Subcutaneous abdominal adipose tissue (tissue), 5 donors: Measurements from ENCODE around the gene ABLIM2.

Experiments
- H3K27ac ChIP-seq: one replicate; pipeline ENCODE4 v1.7.0; 2013; ENCODE audit warnings: low read depth, mild to moderate bottlenecking, inconsistent platforms, low read length, moderate library complexity
- H3K27me3 ChIP-seq, 5 donors: one replicate each; pipeline ENCODE4 v1.7.0; 2013; ENCODE audit warnings: low read length in 5 of 5, inconsistent platforms in 1 of 5; ENCODE audit not compliant: control insufficient read depth in 5 of 5, insufficient read depth in 4 of 5
- H3K36me3 ChIP-seq, 5 donors: one replicate each; pipeline ENCODE4 v1.7.0; 2013; ENCODE audit warnings: low read length in 5 of 5; ENCODE audit not compliant: control insufficient read depth in 5 of 5, insufficient read depth in 5 of 5
- H3K4me1 ChIP-seq, 5 donors: one replicate each; pipeline ENCODE4 v1.7.0; 2013; ENCODE audit warnings: low read length in 5 of 5, mild to moderate bottlenecking in 3 of 5, moderate library complexity in 1 of 5; ENCODE audit not compliant: control insufficient read depth in 5 of 5, insufficient read depth in 5 of 5
- H3K4me3 ChIP-seq, 5 donors: one replicate each; pipeline ENCODE4 v1.7.0; 2013; ENCODE audit warnings: low read length in 5 of 5, low read depth in 1 of 5
- H3K9ac ChIP-seq, 5 donors: one replicate each; pipeline ENCODE4 v1.7.0; 2013; ENCODE audit warnings: low read length in 5 of 5, mild to moderate bottlenecking in 4 of 5, moderate library complexity in 3 of 5
- H3K9me3 ChIP-seq, 5 donors: one replicate each; pipeline ENCODE4 v1.7.0; 2013; ENCODE audit warnings: low read length in 5 of 5; ENCODE audit not compliant: control insufficient read depth in 5 of 5
- donor health status: healthy.
- donor health status: healthy.
- donor health status: healthy.
- donor health status: healthy.
- donor health status: healthy.

The ABLIM2 gene

GRCh38 chr4:8126523-8126922 is 32.1 kb downstream of the ABLIM2 start:
- Histone ChIP-seq H3K4me3 (no peak overlapping the region), H3K4me1 (peaks cover 0 to 4% (median 0%) of the 10 kb centered on the region in 5 donors), H3K9ac (no peak overlapping the region)

DNA sequence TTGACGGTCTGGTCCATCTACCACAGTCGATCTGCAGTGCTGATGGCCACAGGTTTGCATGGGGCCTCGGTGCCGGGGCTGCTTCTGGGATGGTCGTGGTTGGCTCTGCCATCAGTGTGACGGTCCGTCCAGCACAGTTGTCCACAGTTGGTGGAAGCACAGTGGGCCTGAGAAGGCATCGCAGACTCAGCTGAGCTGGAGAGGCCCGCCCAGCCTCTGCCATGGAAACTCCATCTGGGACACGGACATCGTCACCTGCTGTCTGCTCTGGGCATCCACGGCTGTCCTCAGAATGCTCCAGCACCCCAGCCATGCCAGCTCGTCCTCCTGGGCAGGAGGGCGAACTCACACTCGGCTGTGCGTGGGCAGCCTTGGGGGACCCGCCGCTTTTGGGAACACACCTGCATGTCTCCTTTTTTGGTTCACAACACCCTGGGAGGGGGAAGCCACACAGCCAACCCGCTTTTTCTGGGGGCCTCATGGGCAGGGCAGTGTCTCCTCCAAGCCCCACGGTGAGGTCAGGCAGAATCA is 33.0 kb downstream of the ABLIM2 start:
- H3K4me3 ChIP-seq: no peak overlapping the region
- H3K4me1 ChIP-seq: peaks cover 0 to 4% (median 0%) of the 10 kb centered on the region in 5 donors
- peaks cover 0 to 11% (median 5%) of the 10 kb centered on the region in 5 donors for H3K27me3 ChIP-seq
- no peak overlapping the region for H3K9ac ChIP-seq
- H3K27ac ChIP-seq: no peak overlapping the region
- peaks cover 0 to 3% (median 0%) of the 10 kb centered on the region in 5 donors for H3K36me3 ChIP-seq
- no peaks in the 10 kb centered on the region for H3K9me3 ChIP-seq

More at GRCh38 chr4:8126523-8126922, 32.1 kb downstream of the ABLIM2 start:
- H3K9me3 ChIP-seq: no peaks in the 10 kb centered on the region
- peaks cover 0 to 3% (median 0%) of the 10 kb centered on the region in 5 donors for H3K36me3 ChIP-seq
- H3K27ac ChIP-seq: no peak overlapping the region
- peaks cover 0 to 11% (median 5%) of the 10 kb centered on the region in 5 donors for H3K27me3 ChIP-seq

DNA sequence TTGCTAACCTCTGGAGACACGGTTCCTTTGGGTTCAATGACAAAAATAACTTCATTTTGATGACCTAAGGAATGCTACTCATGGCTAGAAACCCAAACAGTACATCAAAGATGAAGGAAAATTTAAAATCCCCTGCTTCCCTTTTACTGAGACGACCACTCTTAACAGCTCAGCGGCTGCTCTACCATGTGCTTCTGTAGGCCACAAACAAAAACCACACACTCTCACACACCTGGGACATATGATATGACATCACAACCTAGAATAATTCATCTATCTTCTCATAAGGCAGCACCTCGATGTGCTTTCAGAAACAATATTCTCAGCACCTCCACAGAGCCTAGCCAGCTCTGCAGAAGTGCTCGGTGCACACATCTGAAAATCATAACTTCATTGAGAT is 34.7 kb downstream of the ABLIM2 start:
- Histone ChIP-seq H3K4me1 (peaks cover 0 to 4% (median 0%) of the 10 kb centered on the region in 5 donors), H3K9me3 (no peaks in the 10 kb centered on the region), H3K27me3 (peaks cover 0 to 11% (median 3%) of the 10 kb centered on the region in 5 donors), H3K4me3 (no peak overlapping the region), H3K36me3 (peaks cover 0 to 3% (median 0%) of the 10 kb centered on the region in 5 donors), H3K9ac (no peak overlapping the region), H3K27ac (no peak overlapping the region)

GRCh38 chr4:8123389-8123788 is 35.2 kb downstream of the ABLIM2 start:
- Histone ChIP-seq H3K9ac (no peak overlapping the region), H3K4me3 (no peak overlapping the region), H3K36me3 (peaks cover 0 to 3% (median 0%) of the 10 kb centered on the region in 5 donors), H3K27ac (no peak overlapping the region), H3K4me1 (peaks cover 0 to 4% (median 0%) of the 10 kb centered on the region in 5 donors), H3K9me3 (no peaks in the 10 kb centered on the region), H3K27me3 (peaks cover 0 to 9% (median 3%) of the 10 kb centered on the region in 5 donors)

DNA sequence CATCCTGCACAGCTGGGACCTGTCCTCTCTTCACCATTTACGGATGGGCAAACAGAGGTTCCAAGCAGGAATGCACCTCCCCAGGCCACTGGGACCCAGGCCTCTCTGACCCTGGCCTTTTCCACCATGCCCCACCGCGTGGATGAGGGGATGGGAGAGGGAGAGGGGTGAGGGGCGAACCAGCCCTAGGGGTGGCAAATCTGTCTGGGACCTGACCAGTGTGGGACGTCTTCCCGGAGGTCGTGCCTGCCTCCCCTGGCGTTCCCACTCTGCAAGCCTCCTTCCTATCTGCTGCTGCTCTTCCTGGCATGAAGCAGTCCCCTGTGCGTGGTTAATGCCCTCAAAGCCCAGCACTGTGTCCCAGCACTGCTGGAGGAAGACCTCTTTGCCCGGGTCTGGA is 35.9 kb downstream of the ABLIM2 start:
- H3K27me3 ChIP-seq: peaks cover 0 to 7% (median 3%) of the 10 kb centered on the region in 5 donors
- no peak overlapping the region for H3K27ac ChIP-seq
- H3K9me3 ChIP-seq: no peaks in the 10 kb centered on the region
- peaks cover 0 to 3% (median 0%) of the 10 kb centered on the region in 5 donors for H3K36me3 ChIP-seq
- no peak overlapping the region for H3K4me3 ChIP-seq
- peaks cover 0 to 6% (median 0%) of the 10 kb centered on the region in 5 donors for H3K4me1 ChIP-seq
- H3K9ac ChIP-seq: no peak overlapping the region

DNA sequence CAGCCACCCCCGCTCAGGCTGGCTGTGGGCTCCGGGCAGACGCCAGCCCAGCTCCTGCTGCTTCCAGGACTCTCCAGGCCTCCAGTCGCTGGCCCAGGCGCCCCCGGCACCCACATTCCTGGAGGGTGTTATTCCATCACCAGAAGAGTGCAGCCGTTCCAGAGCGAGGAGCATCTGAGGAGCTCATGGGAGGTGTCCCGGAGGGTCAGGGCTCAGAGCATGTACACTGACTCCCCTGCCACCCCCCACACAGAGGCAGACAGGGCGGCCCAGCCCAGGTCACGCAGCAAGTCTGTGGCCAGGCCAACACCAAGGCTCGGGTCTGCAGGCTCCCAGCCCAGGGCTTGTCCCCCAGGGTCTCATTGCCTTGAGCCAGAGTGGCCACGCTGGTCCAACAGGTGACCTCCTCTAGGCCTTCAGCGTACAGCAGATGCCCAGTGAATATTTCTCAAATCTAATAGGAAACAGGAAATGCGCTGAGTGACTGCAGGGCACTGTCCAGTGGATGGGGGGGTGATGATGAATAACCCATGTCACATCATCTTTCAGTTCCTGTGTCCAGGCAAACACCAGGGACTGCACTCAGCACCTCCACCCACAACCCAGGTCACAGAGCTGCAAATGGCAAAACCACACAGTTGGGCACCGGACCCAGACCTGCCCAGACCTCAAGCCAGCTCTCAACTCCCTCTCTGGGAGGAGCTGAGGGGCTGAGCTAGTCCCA is 37.2 kb downstream of the ABLIM2 start:
- Histone ChIP-seq H3K9ac (no peak overlapping the region), H3K9me3 (no peaks in the 10 kb centered on the region), H3K4me3 (no peak overlapping the region), H3K36me3 (peaks cover 0 to 3% (median 0%) of the 10 kb centered on the region in 5 donors), H3K27me3 (peaks cover 0 to 7% (median 0%) of the 10 kb centered on the region in 5 donors), H3K27ac (no peak overlapping the region), H3K4me1 (peaks cover 0 to 13% (median 0%) of the 10 kb centered on the region in 5 donors)

GRCh38 chr4:8120501-8120900 is 38.1 kb downstream of the ABLIM2 start:
- H3K9ac ChIP-seq: no peak overlapping the region

GRCh38 chr4:8119877-8120276 is 38.7 kb downstream of the ABLIM2 start:
- Histone ChIP-seq H3K4me1 (peaks cover 0 to 14% (median 0%) of the 10 kb centered on the region in 5 donors), H3K9me3 (no peaks in the 10 kb centered on the region), H3K27me3 (peaks cover 0 to 7% (median 0%) of the 10 kb centered on the region in 5 donors), H3K9ac (no peak overlapping the region), H3K4me3 (no peak overlapping the region), H3K36me3 (no peaks in the 10 kb centered on the region), H3K27ac (no peak overlapping the region)

More at GRCh38 chr4:8120501-8120900, 38.1 kb downstream of the ABLIM2 start:
- peaks cover 0 to 3% (median 0%) of the 10 kb centered on the region in 5 donors for H3K36me3 ChIP-seq
- H3K9me3 ChIP-seq: no peaks in the 10 kb centered on the region
- peaks cover 0 to 13% (median 0%) of the 10 kb centered on the region in 5 donors for H3K4me1 ChIP-seq
- H3K27ac ChIP-seq: no peak overlapping the region
- H3K4me3 ChIP-seq: no peak overlapping the region
- peaks cover 0 to 7% (median 0%) of the 10 kb centered on the region in 5 donors for H3K27me3 ChIP-seq

DNA sequence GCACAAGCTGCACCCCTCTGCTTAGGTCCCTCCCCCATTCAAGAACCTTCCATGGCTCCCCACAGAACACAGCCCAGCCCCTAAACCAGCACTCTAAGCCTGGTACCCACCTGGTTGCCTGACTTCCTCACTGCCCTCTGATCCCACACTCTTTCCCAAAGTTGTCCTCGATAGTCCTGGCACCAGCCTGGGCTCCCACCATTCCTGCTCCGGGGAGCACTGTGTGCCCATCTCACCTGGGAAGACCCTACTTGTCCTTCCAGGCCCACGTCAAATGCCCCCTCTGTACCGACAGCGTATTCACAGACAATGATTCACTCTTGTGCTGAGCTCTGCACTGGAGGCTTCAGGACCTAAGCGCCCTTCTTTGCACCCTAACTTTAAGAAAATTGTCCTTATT is 40.1 kb downstream of the ABLIM2 start:
- no peaks in the 10 kb centered on the region for H3K9me3 ChIP-seq
- no peak overlapping the region for H3K27ac ChIP-seq
- H3K4me1 ChIP-seq: peaks cover 0 to 27% (median 2%) of the 10 kb centered on the region in 5 donors
- no peaks in the 10 kb centered on the region for H3K36me3 ChIP-seq
- H3K27me3 ChIP-seq: peaks cover 0 to 4% (median 0%) of the 10 kb centered on the region in 5 donors
- H3K4me3 ChIP-seq: no peak overlapping the region
- no peak overlapping the region for H3K9ac ChIP-seq

DNA sequence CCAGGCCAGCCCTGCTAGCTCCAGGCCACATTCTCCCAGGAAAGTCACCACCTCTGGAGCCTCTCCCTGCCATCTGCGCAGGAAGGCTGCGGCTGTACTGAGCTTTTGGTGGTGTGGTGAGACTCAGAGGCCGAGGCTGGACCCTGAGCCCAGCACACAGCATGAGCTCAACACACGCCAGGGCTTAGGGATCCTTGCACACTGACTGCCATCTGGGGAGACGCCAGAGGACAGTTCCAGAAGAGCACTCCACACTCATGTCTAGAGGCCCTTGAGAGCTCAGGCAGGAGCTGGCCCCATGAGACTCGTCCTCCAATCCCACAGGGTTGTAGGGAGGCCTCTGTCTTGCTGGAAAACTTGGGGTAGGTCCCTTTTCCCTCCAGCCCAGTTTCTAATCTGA is 40.6 kb downstream of the ABLIM2 start:
- no peaks in the 10 kb centered on the region for H3K36me3 ChIP-seq
- H3K4me3 ChIP-seq: no peak overlapping the region
- no peak overlapping the region for H3K9ac ChIP-seq
- H3K27ac ChIP-seq: no peak overlapping the region
- H3K27me3 ChIP-seq: peaks cover 0 to 4% (median 0%) of the 10 kb centered on the region in 5 donors
- H3K9me3 ChIP-seq: no peaks in the 10 kb centered on the region
- H3K4me1 ChIP-seq: peaks cover 0 to 28% (median 5%) of the 10 kb centered on the region in 5 donors
